Activated T-cell treated with anti-CD3 and anti-CD28 coated beads for 1 hour (primary cell): Measurements from ENCODE around the gene RIC3.

Experiments used
- DNase-seq: peaks from one replicate; pipeline ENCODE4 v3.0.0-alpha.2; 2020; ENCODE audit warnings: low read depth

RIC3 gene

DNA sequence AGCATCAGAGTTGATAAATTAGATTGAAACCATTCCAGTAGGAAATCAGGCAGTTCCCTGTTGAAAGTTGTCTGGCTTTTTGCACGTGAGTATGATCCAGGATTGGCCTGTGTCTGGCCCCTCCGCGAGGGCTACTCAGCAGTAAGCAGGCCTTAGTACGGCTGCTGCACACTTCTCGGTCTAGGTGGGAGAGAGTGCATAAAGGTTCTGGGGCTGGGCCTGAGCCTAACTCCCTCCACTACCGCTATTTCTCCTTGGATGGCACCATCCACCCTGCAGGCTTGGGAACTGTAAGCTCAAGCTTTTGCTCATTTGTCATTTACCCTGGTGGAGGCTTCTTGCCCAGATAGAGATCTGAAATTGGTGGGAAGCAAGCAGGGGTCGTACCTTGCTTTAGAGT lies 65.9 kb downstream of the RIC3 start:
- DNase-seq = no peak

DNA sequence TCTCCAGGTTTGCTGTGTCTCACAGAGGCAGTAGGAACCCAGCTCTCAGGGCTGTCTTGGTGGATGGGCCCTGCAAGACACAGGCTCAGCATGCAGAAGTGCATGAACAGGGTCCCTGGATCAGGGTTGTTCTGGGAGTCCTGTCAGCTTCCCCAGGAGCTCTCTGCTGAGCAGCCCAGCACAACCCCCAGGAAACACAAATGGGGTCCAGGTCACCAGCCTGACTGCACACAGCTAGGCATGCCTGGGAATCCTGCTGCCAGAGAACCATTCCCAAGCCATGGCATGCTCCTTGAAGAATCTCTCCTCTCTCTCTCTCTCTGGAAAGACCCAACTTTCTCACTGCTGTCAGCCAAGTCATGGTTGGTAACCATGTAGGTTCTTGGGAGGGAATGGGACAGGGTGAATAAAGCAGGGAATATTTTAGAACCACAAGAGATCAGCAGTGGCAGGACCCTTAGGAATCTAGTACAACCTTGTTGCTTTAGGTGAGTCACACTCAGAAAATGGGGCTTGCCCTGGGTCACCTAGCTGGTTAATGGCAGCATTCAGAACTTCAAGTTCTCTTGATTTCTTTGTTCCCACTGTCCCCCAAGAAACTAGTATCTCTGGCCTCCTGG lies 66.4 kb downstream of the RIC3 start:
- DNase-seq = no peak

DNA sequence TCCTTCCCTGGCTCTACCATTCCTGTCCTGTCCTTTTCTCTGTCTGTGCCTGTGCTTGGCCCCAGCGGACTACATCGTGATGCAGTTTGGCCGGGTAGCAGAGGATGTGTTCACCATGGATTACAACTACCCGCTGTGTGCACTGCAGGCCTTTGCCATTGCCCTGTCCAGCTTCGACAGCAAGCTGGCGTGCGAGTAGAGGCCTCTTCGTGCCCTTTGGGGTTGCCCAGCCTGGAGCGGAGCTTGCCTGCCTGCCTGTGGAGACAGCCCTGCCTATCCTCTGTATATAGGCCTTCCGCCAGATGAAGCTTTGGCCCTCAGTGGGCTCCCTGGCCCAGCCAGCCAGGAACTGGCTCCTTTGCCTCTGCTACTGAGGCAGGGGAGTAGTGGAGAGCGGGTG lies 67.4 kb downstream of the RIC3 start:
- no peak for DNase-seq

DNA sequence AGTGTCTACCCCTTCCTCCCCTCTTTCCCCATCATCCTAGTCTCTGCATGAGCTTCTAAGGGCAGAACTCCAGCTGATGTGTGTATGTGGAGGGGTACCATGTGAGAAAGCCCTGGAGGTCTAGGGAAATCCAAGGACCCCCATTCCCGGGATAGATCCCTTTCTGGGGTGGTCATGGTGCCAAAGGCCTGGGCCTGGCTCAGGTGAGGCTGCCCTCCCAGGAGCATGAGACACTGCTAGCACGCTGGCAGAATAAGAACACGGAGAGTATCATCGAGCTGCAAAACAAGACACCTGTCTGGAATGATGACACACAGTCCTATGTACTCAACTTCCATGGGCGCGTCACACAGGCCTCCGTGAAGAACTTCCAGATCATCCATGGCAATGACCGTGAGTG lies 68.2 kb downstream of the RIC3 start:
- DNase-seq = no peak

DNA sequence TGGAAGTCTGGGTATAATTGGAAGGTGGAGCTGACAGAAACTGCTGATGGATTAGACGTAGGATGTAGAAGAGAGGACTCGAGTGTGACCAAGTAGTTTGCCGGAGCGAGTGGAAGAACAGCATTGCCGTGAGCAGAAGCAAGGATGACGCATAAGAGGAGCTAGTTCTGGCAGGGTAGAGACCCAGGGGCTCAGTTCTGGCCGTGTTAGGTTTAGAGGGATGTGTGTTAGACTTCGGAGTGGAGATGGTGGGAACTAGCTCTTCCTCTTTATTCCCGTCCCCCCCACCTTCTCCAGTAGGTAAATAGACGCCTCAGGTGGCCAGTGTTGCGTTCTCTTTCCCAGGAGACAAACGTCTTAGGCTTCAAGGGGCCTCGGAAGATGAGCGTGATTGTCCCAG lies 68.7 kb downstream of the RIC3 start:
- no peak for DNase-seq

DNA sequence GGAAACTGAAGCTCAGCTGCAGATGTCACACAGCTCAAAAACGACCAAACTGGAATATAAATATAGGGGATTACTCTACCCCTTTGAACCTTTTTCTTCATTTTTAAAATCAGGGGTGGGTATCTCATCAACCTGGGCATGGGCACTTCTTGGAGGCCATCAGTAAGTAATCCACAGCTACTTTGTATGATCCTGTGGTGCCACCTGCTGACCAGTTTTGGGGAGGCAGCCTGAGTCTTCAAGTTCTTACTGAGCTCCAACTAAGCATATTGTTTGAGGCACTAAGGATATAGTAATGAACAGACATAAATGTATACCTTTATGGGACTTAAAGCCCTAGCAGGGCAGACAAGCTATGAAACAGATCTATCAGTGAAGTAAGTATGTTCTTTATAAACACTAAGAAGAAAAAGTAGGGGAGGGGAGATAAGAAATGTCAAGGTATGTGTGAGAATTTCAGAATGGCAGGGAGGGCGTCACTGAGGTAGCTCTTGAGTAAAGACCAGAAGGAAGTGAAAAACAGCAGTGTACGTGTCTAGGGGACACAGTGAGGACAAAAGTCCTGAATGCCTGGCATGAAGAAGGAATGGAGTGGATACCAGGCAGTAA lies 69.4 kb downstream of the RIC3 start:
- peak; percentile 70 for DNase-seq

DNA sequence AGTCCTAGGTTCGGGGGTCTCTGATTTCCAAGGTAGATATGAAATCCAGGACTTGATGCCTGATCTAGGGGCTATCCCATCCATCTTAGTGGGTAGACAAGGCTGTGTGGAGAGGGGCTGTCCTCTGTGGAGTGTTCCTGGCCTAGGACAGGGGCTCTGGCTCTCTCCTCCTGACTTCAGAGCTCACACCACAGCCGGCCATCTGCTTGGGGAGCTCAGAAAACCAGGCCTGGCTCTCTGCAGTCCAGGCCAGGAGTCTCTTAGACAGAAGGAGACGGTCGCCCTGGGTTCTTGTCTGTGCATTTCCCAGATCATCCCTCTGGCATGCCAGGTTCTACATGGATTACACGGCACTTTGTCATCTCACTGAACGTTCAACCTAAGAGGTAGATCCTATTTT lies 69.9 kb downstream of the RIC3 start:
- DNase-seq = no peak

DNA sequence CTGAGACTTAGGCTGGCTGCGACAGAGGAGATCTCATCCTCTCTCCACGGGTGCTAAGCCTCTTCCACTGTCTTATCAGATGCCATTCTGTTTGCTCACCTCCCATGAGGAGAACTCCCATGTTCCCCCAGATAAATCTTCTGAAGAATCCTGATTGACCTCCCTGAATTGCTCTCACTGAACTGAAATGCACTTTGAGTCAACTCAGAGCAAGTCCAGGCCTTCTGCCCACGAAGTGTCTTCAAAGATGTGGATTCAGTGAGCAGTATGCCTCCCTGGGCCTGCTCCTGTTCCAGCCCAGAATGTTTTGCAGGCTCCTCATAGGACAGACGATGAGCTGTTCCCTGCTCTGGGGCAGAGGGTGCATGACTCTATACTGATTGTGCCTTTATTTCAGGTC lies 70.5 kb downstream of the RIC3 start:
- no peak for DNase-seq

DNA sequence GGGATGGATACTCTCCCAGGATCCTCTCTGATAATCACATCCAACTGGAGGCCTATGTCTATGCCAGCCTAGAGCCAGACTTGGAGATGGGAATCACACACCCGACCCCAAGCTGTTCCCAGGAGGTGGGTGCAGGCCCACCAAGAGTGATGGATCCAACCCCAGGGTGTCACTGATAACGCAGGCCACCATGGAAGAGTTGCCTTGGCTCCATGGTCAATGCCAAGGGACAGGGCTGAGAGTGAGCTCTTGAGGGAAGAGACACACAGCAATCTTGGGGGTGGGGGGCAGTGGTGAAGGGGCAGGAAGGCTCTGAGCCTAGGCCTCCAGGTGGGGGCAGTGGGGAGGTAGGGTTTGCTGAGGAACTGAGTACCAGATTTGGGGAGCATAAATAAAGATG lies 70.9 kb downstream of the RIC3 start:
- DNase-seq = no peak

DNA sequence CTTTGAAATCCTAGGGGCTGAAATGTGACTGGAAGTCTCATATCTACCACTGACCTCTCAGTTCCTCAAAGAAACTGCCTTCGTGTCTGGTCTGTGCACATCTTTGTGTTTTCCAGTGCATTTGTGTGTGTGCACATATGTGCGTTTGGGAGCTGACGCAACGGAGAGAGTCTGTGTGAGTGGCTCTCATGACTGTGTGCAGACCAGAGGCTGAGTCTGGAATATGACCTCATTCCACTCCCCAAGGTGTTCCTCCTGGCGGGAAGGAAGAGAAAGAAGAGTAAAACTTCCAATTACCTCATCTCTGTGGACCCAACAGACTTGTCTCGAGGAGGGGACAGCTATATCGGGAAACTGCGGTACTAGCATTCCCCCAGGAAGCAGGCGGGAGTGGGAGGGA lies 71.4 kb downstream of the RIC3 start:
- no peak for DNase-seq

DNA sequence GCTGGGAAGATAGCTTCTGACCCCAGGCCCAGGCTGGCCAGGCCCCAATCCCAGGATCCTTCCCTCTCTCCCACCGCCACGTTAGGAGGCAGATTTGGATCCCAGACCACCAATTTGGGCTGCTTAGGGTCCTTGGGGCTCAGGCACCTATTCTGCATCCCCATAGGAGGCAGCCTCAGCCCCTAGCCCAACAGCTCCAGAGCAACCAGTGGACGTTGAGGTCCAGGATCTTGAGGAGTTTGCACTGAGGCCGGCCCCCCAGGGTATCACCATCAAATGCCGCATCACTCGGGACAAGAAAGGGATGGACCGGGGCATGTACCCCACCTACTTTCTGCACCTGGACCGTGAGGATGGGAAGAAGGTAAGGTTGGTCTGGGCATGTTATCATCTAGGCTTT lies 71.8 kb downstream of the RIC3 start:
- DNase-seq = no peak

DNA sequence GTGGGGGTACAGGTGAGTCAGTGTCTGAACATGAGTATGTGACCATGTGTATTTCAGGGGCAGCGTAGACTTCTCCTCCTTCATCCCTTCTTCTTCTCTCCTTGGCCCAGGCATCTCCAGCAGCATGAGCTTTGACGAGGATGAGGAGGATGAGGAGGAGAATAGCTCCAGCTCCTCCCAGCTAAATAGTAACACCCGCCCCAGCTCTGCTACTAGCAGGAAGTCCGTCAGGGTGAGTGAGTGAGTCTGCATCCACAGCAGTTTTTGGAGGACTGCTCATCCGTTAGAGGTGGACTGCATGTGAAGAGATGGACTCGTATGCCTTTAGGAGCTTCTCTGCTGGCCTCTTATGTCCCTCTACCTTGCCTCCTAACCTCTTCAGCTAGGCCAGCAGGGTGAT lies 72.2 kb downstream of the RIC3 start:
- no peak for DNase-seq

DNA sequence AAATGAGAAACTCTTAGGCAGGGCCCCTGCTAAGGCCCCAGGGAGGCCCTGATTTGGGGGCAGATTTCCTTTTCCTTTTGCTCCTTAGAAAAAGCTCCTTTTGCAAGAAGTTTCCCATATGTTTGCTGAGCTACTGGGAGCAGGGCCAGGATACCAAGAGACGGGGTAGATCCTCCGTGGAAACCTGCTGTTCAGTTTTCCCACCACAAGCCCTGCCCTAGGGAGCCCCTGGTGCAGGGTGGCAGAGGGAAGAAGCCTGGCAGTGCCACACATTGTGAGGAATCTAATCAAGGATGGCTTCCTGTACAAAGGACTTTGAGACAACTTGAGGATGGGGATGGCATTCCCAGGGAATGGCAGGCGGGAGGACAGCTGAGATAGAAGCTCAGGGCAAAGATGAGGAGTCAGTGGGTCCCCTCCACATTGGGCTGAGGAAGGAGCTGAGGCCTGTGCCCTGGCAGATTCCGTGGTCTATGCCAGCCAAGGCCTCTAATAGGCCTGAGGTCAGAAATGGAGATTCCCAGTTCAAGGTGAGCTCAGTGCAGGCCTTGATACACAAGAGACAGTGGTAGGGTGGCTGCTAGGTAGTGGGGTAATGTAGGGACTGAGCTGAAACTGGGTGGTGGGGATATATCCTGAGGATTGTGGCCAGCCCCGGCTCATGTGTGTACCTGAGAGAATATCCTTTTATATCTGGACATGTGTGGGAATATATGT lies 72.9 kb downstream of the RIC3 start:
- DNase-seq = no peak

DNA sequence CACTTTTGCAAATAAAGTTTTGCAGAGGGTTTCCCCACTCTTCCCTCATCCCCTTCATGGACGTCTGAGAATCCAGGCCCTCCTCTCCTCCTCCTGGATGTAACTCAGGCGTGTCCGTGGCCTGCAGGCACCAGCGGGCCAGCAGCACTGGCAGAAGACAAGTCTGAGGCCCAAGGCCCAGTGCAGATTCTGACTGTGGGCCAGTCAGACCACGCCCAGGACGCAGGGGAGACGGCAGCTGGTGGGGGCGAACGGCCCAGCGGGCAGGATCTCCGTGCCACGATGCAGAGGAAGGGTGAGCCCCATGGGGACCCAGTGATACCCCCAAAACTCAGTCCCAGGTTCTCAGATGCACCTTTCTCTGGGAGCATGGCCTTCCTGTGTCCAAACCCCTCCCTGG lies 73.5 kb downstream of the RIC3 start:
- no peak for DNase-seq

DNA sequence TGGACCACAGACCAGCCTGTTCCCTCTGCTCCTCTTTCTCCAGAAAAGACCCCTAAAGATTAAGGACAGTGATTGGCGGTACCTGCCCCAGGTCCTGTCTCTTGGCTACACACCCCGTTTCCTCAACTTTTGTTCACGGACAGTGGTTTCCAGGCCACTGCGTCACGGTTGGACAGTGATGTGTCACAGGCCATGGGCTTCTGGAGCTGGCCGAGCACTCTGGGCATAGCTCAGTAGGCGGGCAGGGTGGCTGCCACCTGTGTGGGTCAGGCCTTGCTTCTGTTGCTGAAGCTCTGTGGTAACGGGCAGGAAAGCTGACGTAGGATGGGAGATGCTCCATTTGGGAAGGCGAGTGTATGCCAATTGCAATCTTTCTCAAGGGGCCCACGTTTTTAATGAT lies 74.2 kb downstream of the RIC3 start:
- no peak for DNase-seq

DNA sequence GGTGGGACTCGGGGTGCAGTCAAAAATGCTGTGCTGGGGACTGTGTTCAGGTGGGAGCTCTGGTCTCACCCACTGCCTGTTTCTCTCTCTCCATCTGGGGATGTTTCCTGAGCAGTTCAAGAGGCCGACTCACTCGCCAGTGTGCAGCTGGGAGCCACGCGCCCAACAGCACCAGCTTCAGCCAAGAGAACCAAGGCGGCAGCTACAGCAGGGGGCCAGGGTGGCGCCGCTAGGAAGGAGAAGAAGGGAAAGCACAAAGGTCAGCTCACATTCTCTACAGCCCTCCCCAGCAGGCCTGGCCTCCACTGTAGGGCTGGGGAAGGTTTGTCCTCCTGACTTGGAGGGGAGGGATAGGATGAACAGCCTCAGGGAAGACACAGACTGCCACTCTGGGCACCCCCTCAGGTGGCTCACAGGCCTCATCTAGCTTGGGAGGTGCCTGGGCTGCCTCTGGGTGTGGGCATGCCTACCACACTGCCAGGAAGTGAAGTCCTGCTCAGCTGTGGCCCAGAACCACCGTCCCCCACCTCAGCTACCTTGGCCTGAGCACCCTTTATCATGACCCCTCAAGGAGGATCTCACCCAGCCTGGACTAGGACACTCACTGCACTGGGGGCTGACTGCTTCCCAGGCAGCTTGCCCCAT lies 74.8 kb downstream of the RIC3 start:
- DNase-seq = no peak

DNA sequence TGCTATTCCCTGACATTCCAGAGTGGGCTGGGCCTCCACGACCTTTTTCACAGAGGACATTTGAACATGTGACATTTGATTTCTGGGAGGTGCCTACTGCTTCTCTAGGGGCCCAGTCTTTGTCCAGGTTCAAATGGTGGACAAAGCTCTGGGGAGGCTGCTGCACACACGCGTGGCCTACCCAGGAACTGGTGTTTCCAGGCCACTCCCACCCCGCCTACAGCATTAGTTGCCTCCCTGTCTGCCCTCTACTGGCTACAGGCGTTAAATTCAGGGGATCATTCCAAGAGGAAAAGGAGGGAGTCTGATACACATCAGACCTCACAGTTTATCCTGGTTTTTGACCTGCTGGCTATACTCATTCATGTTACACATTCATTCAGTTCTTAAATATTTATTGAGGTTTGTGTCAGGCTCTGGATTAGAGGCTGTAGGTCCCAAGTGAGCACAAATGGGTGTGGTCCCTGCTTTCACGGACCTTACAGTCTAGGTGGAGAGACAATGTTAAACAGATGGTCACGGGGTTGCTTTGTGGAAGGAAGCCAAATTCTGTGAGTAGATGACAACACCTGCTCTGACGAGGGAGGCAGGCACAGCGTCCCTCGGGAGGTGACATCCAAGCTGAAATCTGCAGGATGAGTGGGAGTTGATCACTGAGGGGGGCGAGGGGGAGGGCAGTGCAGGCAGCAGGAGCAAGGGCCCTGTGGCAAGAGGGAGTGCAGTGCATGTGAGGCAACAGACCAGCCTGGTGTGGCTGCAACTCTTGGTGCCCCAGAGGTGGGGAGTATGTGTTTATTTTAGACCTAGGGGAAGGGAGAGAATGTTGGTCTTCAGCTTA lies 76.0 kb downstream of the RIC3 start:
- no peak for DNase-seq

DNA sequence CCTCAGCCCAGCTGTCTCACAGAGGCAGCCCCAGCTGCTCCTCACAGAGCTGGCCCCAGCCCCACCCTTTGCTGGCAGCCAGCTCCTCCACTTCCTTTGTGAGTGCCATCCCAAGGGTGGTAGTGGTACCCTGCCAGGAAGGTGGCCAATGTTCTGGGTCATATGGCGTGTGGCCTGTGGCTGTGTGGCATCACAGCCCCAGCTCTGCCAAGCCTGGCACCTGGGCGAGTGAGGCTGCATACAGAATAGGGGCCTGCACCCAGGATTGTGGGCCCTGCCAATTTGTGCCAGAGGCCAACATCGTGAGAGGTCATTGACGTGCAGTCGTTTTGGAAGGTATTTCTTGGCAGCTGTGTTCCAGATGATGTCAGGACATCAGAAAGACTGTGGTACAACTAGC lies 77.1 kb downstream of the RIC3 start:
- no peak for DNase-seq

DNA sequence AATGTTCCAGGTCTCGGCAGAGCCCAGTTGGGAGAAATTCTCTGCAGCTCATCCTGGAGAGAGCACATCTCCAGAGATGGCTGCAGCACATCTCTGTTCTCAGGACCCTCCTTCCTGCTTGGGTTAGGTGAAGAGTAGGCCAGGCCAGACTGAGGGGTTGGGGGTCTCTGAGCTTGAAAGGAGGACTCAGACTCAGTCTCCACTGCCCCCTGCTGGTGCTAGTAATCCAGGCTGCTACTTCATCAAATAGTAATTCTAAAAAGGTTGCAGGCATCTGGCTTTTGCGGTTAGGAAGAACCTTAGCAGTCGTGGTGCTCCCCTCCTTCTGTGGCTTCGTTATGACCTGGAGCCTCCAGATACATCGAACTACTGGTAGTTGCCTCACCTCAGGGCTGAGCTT lies 78.1 kb downstream of the RIC3 start:
- no peak for DNase-seq

DNA sequence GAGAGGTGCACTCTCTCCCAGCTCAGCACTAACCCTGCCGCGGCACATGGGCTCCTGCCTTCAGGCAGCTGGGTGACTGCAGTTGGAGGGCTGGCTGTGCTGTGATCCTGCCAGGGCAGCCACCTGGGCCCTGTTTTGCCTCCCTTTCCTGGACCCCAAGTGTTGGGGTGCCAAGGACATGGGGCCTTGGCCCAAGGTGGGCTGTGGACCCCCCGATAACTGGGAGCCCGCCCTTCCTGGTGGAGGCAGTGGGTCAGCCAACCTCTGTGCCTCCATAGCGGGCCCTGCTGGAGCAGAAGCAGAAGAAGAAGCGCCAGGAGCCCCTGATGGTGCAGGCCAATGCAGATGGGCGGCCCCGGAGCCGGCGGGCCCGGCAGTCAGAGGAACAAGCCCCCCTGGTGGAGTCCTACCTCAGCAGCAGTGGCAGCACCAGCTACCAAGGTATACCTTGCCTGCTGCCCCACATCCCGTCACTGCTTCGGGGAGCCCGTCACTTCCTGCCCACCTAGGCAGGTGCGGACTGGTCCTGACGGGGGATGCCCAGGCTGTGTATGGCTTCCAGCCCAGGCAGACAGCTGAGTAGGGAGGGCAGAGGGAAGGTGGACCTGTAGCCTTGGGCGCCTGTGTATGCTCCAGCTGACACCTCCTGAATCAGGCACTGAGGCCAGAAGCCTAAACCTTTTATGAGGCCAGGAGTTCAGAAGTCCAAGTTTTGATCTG lies 78.9 kb downstream of the RIC3 start:
- no peak for DNase-seq

DNA sequence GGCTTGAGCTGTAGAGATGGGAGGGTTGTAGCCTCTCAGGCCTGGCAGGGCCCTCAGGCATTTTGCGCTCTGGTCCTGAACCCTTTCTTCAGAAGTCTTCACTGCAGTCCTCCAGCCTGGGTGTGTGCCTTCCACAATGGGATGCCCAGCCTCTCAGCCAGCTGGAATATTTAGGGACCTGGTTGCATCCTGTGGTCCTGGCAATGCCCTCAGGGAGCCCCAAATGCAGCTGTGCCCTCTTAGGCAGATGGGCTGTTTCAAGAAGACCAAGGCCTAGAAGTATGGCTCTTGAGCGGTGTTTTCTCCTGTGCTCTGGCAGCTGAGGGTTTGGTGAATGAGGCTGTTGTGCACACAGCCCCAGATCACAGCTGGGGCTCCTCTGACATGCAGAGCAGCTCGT lies 81.1 kb downstream of the RIC3 start:
- no peak for DNase-seq

DNA sequence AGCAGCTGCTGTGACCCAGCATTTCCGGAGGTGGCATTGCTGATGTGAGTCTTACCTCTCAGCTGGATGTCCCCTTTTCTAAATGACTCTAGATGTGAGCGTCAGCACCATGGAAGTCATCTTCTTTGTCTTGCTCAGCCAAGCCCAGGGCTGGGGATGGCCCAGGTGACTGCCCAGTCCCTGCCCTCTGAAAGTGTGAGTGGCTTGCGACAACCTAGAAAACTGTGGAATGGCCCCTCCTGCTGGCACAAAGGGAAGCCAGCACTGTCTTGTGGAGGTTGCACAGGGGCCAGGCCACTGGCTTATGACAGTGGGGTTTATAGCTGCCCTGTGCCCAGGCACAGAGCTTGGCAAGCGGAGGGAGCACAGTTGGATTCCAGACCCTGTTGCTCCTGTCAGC lies 81.6 kb downstream of the RIC3 start:
- no peak for DNase-seq
